Inferior parietal cortex (tissue), 1 donor: ENCODE measurements around the gene MS4A14.
"Not testable (repeated sequence)": the region's sequence is repeated elsewhere in the genome, so short reads cannot be mapped to it uniquely, and the experiment has no call there.

Source experiments
- DNase-seq: peaks from one replicate; pipeline ENCODE4 v3.0.0-alpha.2; 2016; ENCODE audit errors: extremely low spot score

Gene MS4A14, protein sequence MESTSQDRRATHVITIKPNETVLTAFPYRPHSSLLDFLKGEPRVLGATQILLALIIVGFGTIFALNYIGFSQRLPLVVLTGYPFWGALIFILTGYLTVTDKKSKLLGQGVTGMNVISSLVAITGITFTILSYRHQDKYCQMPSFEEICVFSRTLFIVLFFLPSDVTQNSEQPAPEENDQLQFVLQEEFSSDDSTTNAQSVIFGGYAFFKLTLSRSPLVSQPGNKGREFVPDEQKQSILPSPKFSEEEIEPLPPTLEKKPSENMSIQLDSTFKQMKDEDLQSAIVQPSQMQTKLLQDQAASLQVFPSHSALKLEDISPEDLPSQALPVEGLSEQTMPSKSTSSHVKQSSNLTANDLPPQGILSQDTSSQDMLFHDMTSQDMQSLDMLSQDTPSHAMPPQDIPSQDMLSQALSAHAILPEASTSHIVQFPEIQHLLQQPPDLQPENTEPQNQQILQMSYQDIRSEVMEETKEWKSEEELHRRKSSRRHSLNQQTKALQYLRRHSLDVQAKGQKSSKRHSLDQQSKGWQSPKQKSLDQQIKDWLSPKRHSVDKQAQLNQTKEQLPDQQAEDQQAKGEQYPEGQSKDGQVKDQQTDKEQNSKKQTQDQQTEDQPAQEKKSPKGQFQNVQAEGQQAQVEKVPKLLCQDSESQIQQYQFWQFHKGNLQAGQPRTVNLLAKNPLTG

DNA sequence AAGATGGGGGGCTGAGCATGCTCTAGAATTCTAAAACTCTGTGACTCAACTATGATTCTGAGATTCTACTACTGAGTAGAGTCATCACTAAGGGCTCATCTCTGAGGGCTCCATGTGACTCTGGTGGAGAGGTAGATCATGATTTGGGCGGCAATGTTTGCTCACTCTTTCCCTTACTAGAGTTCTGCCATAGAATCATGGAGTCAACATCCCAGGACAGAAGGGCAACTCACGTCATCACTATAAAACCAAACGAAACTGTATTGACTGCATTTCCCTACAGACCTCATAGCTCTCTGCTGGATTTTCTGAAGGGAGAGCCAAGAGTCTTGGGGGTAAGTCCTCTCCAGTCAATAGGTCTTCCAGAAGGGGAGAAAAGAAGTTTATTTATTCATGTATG, at the start of gene MS4A14:
Gene MS4A14 (plus strand): TSS at position 78 of the 400 bp plus-strand sequence. CDS start 120 bp downstream, at position 198.
- DNase-seq = no peak

DNA sequence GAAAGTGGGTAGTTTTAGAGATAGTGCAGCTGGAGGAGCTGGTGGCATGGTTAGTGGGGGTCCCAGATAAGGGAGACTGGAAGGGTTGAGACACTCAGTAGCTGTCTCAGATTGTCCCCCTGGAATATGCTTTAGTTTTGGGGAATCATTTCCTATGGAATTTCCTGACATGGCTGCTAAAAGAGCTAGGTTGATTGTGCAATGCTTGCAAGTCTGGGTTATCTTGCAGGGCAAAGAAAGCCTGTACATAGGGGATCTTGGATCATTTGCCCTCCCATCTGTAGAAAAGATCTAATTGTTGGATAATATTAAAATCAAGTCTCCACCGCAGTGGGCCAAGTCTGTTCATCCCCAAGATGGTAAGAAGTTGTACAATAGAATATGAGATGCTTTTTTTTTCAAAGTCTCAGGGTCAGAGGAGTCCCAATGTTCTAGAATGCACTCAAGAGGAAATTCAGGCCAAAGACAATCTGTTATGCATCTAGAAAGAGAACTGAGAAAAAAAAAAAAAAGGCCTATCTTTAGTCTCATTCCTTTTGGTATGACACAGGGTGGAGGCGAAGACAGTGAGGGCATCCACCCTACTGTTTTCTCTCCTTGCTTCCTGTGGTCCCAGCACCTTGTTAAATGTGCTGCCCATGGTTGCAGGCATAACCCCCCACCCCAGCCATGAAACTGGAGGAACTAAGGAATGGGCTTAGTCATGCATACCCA, 49.0 kb upstream of the MS4A14 start:
- no peak for DNase-seq

GRCh38 chr11:60348116-60348515, 48.1 kb upstream of the MS4A14 start:
- DNase-seq = no peak

DNA sequence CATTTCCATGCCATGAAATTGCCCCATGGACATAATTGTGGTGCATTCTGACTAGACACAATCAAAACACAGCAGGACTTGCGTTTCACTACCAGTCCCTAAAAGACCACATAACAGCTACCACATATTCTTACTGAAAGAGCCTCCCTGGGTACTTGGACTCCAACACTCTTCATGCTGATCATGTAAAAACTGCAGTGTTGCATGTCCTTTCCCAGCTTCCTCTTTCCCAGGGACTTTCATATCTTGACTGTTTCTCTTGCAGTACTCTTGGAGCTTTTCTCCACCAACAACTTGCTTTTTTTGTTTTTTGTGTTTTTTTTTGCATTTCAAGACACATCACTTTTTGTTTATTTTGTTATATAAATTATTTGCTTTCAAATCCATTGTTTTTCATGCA, 46.3 kb upstream of the MS4A14 start:
- no peak for DNase-seq

DNA sequence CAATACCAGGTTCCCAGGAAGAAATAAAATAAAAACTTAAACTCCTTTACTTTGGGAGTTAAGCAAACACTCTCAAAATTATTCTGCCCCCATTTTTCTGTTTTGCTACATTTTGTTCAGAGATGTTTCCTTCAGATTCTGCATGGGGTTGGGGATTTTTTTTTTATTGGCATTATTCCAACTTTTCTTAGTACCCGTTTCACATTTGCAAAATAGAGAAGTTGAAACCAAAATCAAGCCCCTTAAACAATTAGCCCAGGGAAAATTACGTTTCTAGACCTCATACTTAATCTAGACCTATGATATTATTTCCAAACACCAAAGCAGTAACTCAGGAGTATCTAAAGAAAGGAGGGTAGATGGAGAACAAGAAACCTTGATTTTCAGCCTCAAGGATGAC, 38.5 kb upstream of the MS4A14 start:
- DNase-seq = no peak

DNA sequence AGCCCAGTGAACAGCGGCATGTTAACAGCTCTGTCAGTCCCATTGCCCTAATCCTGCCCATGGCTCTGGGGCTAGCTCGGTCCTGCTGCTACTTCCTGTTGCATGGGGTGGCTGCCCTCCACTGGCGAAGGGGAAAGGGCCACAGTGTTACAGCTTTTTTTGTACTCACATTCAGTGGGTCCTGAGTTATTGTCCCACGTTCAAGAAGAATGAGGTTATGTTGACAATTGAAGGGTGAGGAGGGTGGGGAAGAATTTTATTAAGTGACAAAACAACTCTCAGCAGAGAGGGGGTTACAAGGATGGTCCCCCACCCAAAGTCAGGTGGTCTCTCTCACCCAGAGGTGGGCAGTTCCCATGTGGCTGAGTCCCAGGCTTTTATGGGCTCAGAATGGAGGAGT, 35.6 kb upstream of the MS4A14 start:
- no peak for DNase-seq

DNA sequence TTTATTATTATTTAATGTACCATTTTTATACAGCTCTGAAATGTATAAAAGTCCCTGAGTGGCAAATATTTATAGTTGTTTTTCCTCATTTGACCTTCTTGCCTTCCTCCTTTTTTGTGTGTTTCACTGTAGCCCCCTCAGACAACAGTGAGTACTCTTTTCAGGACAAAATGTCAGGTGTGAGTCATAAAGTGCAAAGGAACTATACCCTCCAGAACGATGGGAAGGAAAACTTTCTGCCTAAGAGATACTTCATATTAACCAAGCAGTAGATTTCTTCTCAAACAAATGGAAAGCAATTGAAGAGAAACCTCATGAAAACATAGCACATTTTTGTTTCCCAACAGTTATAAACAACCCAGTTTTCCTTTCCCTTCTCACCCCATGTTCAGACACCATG, 34.0 kb upstream of the MS4A14 start:
- DNase-seq = no peak

- DNase-seq = peak; percentile 88
Observed at GRCh38 chr11:60363542-60364470, 32.5 kb upstream of the MS4A14 start.

- not testable (repeated sequence) for DNase-seq
Observed at GRCh38 chr11:60366262-60366904, 29.9 kb upstream of the MS4A14 start.

DNA sequence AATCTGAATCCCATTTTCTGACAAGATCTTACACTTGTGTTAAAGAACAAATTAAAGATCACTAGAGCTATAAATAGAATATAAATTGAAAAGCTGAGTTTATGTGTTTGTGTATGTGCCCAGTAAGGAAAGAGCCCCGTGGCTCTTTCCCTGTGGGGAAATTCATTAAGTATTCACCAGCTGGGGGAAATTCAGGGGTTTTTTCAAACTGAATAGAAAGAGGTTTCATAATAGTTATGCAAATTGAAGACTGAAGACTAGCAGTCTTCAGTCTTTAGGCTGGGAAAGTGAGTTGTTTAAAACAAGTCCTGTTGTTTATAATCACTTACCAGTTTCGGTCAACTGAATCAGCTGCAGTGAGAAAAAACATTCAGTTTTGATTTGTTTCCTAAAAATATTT, 29.2 kb upstream of the MS4A14 start:
- DNase-seq = no peak

- DNase-seq = no peak
Observed at GRCh38 chr11:60367896-60368295, 28.4 kb upstream of the MS4A14 start.

- DNase-seq = no peak
Observed at GRCh38 chr11:60370252-60370810, 25.9 kb upstream of the MS4A14 start.

- no peak for DNase-seq
Observed at GRCh38 chr11:60370811-60371298, 25.4 kb upstream of the MS4A14 start.

GRCh38 chr11:60371386-60371785, 24.9 kb upstream of the MS4A14 start:
- no peak for DNase-seq

GRCh38 chr11:60371854-60372253, 24.4 kb upstream of the MS4A14 start:
- DNase-seq = no peak

- DNase-seq = no peak
Observed at GRCh38 chr11:60372767-60373166, 23.5 kb upstream of the MS4A14 start.

- DNase-seq = no peak
Observed at GRCh38 chr11:60375316-60375715, 20.9 kb upstream of the MS4A14 start.

- no peak for DNase-seq
Observed at GRCh38 chr11:60376601-60377000, 19.7 kb upstream of the MS4A14 start.

DNA sequence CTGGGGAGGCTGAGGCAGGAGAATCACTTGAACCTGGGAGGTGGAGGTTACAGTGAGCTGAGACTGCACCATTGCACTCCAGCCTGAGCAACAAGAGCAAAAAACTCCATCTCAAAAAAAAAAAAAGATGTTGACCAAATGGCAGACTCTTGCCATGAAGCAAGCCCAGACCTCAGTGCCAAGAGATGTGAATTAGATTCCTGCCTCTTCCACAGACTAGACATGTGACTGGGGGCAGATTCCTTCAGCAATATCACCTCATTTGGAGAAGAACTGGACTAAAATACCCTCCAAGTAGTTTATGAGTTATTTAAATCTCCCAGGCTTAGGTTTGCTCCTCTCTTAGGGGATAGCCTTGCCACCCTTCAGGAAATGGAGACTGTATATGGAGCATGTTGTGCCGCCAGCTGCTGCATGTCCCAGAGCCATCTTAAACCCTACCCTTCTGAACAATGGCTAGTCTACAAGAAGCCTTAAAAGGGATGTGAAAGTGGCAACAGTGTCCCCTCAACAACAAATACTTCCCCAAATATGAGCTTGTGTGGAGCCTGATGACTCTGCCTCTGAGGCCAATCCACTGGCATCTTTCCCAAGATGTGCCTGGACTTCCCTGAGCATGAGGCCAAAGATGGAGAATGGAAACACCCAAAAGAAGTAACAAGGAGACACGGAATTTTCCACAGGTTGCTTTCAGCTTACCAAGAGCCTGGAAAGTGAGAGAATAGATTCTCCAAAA, 18.7 kb upstream of the MS4A14 start:
- peak; percentile 18 for DNase-seq

DNA sequence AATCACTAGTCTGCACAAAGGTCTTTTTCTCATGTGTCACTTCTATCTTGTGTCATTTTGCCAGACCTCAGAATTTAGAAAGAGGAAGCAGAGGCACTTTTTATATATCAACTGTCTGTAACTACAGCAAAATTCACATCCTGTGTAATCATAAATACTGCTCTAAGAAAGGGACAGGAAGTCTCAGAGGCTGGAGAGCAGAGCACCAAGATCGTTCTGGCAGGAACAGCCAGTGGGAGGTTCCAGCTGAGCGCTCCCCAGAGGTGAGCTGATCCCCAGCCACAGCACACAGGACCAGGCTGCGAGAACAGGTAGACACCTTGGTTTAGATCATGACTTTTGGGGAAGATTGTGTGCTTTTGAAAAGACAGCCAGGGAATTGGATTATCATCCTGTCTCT, 17.9 kb upstream of the MS4A14 start, which contains the start of gene MS4A7:
Gene MS4A7 (plus strand): TSS at position 179 of the 400 bp plus-strand sequence. CDS start 4,610 bp downstream, outside the sequence.
- no peak for DNase-seq
